UCSD-AML1 (cell line): Measurements from ENCODE around the gene PMFBP1.
"Not testable (repeated sequence)": the region's sequence is repeated elsewhere in the genome, so short reads cannot be mapped to it uniquely, and the experiment has no call there.

ENCODE experiments used
- DNase-seq: peaks from one replicate; lab custom pipeline; 2025; ENCODE audit not compliant: unreplicated experiment; lab: John Stamatoyannopoulos, UW

The PMFBP1 gene

DNA sequence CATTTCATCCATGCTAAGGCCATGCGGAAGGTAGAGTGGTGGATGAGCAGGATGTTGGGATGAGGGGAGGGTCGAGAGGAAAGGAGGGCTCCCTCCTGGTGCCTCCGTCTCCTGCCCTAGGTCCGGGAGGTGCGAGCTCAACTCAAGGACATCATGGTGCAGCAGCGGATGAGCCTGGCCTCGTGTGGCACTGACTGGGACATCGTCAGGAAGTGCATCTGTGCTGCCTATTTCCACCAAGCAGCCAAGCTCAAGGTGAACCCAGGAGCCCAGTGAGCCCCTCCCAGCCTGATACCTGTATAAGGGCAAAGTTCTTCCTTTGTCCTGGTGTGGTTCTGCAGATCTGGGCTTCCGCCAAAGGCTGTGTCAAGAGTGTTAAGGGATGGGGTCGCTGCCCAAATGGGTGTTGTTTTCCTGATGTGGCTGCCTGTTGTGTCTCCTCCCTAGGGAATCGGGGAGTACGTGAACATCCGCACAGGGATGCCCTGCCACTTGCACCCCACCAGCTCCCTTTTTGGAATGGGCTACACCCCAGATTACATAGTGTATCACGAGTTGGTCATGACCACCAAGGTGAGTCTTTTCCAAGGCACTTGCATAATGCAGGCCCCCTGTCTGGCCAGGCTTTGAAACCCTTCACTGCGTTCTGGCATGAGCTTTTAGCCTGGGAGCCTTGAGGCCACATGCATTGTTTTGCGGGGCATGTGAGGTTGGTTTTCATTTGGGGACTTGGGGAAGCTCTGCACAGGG, 63.4 kb downstream of the PMFBP1 start:
- DNase-seq: no peak

GRCh38 chr16:72107371-72107770, 64.6 kb downstream of the PMFBP1 start:
- no peak for DNase-seq

DNA sequence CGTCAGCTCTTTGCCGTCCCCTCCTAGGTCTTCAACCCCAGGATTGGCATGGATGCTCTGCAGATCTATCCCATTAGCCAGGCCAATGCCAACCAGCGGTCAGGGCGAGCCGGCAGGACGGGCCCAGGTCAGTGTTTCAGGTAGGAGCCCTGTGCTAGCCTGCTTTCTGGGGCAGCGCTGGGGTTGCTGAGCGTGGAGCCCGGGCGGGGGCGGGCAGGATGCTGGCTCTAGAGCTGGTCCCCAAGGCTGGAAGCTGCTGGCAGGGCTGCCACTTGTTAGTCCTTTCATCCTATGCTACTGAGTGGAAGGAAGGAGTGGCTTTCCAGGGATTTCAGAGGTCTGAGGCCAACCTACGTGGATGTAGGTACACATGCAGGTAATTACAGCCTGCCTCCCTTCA, 66.0 kb downstream of the PMFBP1 start:
- no peak for DNase-seq

GRCh38 chr16:72104905-72105304, 67.0 kb downstream of the PMFBP1 start:
- DNase-seq: no peak

DNA sequence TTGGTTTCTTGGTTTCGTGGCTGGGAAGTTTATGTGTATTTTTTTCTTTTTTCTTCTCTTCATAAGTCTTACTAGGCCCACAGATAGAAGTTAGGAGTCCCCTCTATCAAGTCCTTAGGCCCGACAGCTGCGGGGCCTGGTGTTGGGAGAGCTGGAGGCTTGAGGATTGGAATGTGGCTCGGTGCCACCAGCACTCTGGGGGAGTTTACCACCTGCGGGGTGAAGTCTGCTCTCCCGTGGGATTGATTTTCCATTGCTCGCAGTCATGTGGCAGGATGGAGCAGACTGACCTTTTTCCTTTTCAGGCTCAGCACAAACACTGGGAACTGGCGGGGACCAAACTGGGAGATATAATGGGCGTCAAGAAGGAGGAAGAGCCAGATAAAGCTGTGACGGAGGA, 70.8 kb downstream of the PMFBP1 start:
- no peak for DNase-seq

- DNase-seq: peak; percentile 35
Observed at GRCh38 chr16:72099377-72099818, 72.6 kb downstream of the PMFBP1 start.

DNA sequence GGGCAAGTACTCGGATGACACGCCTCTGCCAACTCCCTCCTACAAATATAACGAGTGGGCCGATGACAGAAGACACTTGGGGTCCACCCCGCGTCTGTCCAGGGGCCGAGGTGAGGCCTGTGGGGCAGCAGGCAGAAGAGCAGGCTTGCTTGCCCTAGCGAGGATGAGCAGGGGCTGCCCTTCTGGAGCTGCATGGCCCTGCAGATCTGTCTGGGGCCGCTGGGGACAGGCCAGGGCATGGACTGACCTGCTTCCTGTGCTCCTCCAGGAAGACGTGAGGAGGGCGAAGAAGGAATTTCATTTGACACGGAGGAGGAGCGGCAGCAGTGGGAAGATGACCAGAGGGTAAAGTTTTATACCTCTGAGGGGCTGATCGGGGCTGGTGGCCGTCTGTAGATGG, 73.0 kb downstream of the PMFBP1 start:
- DNase-seq: no peak

DNA sequence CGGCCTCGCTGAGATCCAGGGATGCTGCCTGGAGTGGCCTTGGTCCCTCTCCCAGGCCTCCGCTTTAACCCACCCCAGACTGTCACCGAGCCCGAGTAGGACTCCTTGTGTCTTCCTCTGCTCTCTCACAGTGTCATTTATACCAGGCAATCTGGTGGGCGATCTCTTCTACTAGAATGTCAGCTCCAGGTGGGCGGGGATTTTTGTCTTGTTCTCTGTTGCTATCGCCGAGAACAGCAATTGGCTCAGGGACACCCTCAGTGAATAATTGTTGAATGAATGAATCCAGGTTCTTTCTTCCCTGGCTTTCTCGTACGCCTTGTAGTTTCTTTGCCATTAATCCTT, 77.7 kb downstream of the PMFBP1 start:
- no peak for DNase-seq

- peak; percentile 94 for DNase-seq
Observed at GRCh38 chr16:72093448-72094265, 78.3 kb downstream of the PMFBP1 start, which contains the start of the genes DHX38 and TXNL4B. DHX38 (plus strand) TSS chr16:72093847; CDS start chr16:72096158, 2,311 bp downstream. TXNL4B (minus strand) TSS chr16:72093620; CDS start chr16:72090749, 2,871 bp downstream.

- peak; percentile 32 for DNase-seq
Observed at GRCh38 chr16:72092832-72093447, 79.0 kb downstream of the PMFBP1 start.

DNA sequence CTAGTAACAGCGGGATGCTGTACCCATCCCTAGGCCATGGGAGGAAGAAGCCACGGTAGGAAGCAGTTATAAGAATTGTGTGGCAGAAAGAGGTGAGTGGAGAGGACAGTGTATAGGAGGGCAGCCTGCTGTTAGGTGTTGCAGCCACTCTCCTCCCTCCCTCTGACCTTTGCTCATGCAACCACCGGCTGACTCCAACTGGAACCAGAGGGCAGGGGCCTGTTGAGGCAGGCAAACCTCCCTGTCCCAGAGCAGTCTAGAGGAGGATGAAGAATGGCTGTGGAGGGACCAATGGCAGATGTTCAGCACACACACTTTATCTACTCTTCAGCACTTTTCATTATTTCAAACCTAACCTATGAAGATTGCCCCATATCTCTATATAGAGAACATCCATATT, 80.7 kb downstream of the PMFBP1 start:
- DNase-seq: no peak

DNA sequence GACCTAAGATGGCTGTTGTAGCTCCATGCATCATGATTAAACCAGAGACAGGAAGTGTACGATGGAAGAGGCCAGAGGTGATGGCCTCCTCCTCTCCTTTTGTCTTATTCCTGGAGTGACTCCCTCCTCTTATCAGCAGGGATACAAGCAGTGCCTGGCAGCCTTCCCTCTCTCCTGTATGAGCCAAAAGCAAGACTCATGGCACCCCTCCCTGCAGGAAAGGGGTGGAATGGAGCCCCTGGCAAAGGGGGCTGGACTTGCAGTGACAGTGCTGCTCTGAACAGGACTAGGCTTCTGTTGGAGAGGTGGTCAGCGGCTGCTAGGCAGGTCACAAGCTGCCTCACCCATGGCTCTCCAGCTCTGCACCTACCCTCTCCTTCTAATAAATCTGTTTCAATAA, 87.0 kb downstream of the PMFBP1 start:
- DNase-seq: no peak

GRCh38 chr16:72084445-72084844, 87.5 kb downstream of the PMFBP1 start:
- no peak for DNase-seq

GRCh38 chr16:72083778-72084404, 88.1 kb downstream of the PMFBP1 start:
- no peak for DNase-seq

- not testable (repeated sequence) for DNase-seq
Observed at GRCh38 chr16:72076991-72077706, 94.8 kb downstream of the PMFBP1 start.

GRCh38 chr16:72075067-72075466, 96.9 kb downstream of the PMFBP1 start:
- not testable (repeated sequence) for DNase-seq

- no peak for DNase-seq
Observed at GRCh38 chr16:72073560-72074230, 98.3 kb downstream of the PMFBP1 start.

GRCh38 chr16:72072514-72073342, 99.2 kb downstream of the PMFBP1 start:
- no peak for DNase-seq
